Renal cortical epithelial cell (primary cell): ENCODE measurements around the gene USP31. TPM values are rescaled to one million over a fixed set of nuclear protein-coding genes. Genes with fewer than 3 reads are reported as not detected.

Experiments used
- DNase-seq: peaks from one replicate; pipeline ENCODE4 v3.0.0-alpha.2; 2011; ENCODE audit warnings: low read depth
- total RNA-seq: library from RNA; depleted of rRNA; stranded (reverse); fragments of >200 nt; gene quantifications from 2 replicates; pipeline ENCODE4 v1.2.3, GENCODE V29; 2014

Gene USP31
- total RNA-seq, 1 donor from 2014 or later, result 21.5 TPM

- DNase-seq, result no peak
Measured at GRCh38 chr16:23020084-23020483, 129.2 kb downstream of the USP31 start.

GRCh38 chr16:23016368-23016767, 132.9 kb downstream of the USP31 start:
- peak; percentile 5 for DNase-seq

- no peak for DNase-seq
Measured at GRCh38 chr16:23015580-23015979, 133.7 kb downstream of the USP31 start.

GRCh38 chr16:23014592-23014991, 134.7 kb downstream of the USP31 start:
- DNase-seq, result no peak

Other genes starting within 250 kb of the USP31 start
- gene SCNN1G, start 33.3 kb upstream of the USP31 start, total RNA-seq, result 0.17 TPM in 1 of 2 replicates, not detected in the other
- gene SCNN1B, start 152.8 kb upstream of the USP31 start, total RNA-seq, result not detected in 2 replicates